Measurements from ENCODE around the gene KLRC2. TPM values are rescaled to one million over a fixed set of nuclear protein-coding genes. Genes with fewer than 3 reads are reported as not detected.

Gene KLRC2
- total RNA-seq, 1 donor from 2014 or later: 1.2 TPM

DNA sequence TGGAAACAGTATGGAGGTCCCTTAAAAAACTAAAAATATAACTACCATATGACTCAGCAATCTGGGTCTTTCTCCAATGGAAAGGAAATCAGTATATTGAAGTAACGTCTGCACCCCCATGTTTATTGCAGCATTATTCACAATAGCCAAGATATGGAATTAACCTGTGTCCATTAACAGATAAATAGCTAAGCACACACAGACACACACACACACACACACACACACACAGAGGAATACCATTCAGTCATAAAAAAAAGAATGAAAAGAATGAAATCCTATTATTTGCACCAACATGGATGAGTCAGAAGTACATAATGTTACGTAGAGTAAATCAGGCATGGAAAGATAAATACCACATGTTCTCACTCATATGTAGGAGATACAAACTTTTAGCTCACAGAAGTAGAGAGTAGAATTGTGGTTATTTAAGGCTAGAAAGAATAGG is 50.6 kb downstream of the KLRC2 start:
- H3K9me3 Mint-ChIP-seq (ENCODE audit: unreplicated experiment): no peaks in the 10 kb centered on the region
- Histone ChIP-seq H3K4me1 (ENCODE audit: insufficient read depth, low read length) (no peaks in the 10 kb centered on the region), H3K27ac (ENCODE audit: low read depth, low read length) (no peak overlapping the region), H3K4me2 (ENCODE audit: low read length) (peak overlapping the region; percentile 25), H3K4me3 (ENCODE audit: insufficient read depth, low read depth, low read length) (no peak overlapping the region), H2AFZ (ENCODE audit: low read depth, low read length) (no peak overlapping the region), H3K9me3 (ENCODE audit: insufficient read depth, low read depth, low read length) (no peaks in the 10 kb centered on the region), H4K20me1 (ENCODE audit: insufficient read depth, low read length) (no peaks in the 10 kb centered on the region), H3K9ac (ENCODE audit: low read length) (no peak overlapping the region), H3K36me3 (ENCODE audit: insufficient read depth, low read length) (no peaks in the 10 kb centered on the region), H3K27me3 (ENCODE audit: insufficient read depth, low read length) (no peaks in the 10 kb centered on the region), H3K79me2 (ENCODE audit: insufficient read depth, low read length) (no peaks in the 10 kb centered on the region)
- TF ChIP-seq, protein P1, sequence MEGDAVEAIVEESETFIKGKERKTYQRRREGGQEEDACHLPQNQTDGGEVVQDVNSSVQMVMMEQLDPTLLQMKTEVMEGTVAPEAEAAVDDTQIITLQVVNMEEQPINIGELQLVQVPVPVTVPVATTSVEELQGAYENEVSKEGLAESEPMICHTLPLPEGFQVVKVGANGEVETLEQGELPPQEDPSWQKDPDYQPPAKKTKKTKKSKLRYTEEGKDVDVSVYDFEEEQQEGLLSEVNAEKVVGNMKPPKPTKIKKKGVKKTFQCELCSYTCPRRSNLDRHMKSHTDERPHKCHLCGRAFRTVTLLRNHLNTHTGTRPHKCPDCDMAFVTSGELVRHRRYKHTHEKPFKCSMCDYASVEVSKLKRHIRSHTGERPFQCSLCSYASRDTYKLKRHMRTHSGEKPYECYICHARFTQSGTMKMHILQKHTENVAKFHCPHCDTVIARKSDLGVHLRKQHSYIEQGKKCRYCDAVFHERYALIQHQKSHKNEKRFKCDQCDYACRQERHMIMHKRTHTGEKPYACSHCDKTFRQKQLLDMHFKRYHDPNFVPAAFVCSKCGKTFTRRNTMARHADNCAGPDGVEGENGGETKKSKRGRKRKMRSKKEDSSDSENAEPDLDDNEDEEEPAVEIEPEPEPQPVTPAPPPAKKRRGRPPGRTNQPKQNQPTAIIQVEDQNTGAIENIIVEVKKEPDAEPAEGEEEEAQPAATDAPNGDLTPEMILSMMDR (IDR thresholded peaks at IDR 0.05; ENCODE audit: insufficient read depth, low read depth, low read length): no peak
- TF ChIP-seq EZH2 (IDR thresholded peaks at IDR 0.05; ENCODE audit: insufficient read depth, low read length): no peak
- FAIRE-seq (no peak), DNase-seq (ENCODE audit: low read depth) (peak; percentile 91)
- H3K27me3 Mint-ChIP-seq (ENCODE audit: low read depth, unreplicated experiment): no peaks in the 10 kb centered on the region
- H3K36me3 Mint-ChIP-seq (ENCODE audit: low read depth, unreplicated experiment): no peaks in the 10 kb centered on the region
- H3K4me3 Mint-ChIP-seq (ENCODE audit: unreplicated experiment): no peak overlapping the region
- peak overlapping the region; percentile 1 for H3K27ac Mint-ChIP-seq (ENCODE audit: unreplicated experiment)
- peaks cover 5% of the 10 kb centered on the region for H3K4me1 Mint-ChIP-seq (ENCODE audit: low read depth, unreplicated experiment)

DNA sequence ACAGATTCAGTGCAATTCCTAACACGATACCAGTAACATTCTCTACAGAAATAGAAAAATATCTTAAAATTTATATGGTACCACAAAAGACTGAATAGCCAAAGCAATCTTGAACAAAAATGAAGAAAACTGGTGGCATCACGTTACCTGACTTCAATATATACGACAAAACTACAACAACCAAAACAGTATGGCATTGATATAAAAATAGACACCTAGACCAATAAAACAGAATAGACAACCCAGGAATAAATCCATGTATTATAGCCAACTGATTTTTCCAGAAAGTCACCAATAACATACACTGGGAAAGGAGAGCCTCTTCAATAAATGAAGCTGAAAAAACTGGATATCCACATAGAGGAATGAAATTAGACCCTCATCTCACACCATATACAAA is 51.6 kb downstream of the KLRC2 start:
- Histone ChIP-seq H3K27ac (ENCODE audit: low read depth, low read length) (no peak overlapping the region), H3K79me2 (ENCODE audit: insufficient read depth, low read length) (no peaks in the 10 kb centered on the region), H2AFZ (ENCODE audit: low read depth, low read length) (no peak overlapping the region), H4K20me1 (ENCODE audit: insufficient read depth, low read length) (no peaks in the 10 kb centered on the region), H3K9ac (ENCODE audit: low read length) (no peak overlapping the region), H3K4me1 (ENCODE audit: insufficient read depth, low read length) (no peaks in the 10 kb centered on the region), H3K36me3 (ENCODE audit: insufficient read depth, low read length) (no peaks in the 10 kb centered on the region), H3K9me3 (ENCODE audit: insufficient read depth, low read depth, low read length) (no peaks in the 10 kb centered on the region), H3K4me2 (ENCODE audit: low read length) (no peak overlapping the region), H3K27me3 (ENCODE audit: insufficient read depth, low read length) (no peaks in the 10 kb centered on the region), H3K4me3 (ENCODE audit: insufficient read depth, low read depth, low read length) (no peak overlapping the region)
- H3K27me3 Mint-ChIP-seq (ENCODE audit: low read depth, unreplicated experiment): no peaks in the 10 kb centered on the region
- no peak overlapping the region for H3K4me3 Mint-ChIP-seq (ENCODE audit: unreplicated experiment)
- no peak overlapping the region for H3K27ac Mint-ChIP-seq (ENCODE audit: unreplicated experiment)
- TF ChIP-seq, protein P1 (IDR thresholded peaks at IDR 0.05; ENCODE audit: insufficient read depth, low read depth, low read length): no peak
- no peak for TF ChIP-seq EZH2 (IDR thresholded peaks at IDR 0.05; ENCODE audit: insufficient read depth, low read length)
- peaks cover 5% of the 10 kb centered on the region for H3K4me1 Mint-ChIP-seq (ENCODE audit: low read depth, unreplicated experiment)
- DNase-seq (ENCODE audit: low read depth) (no peak), FAIRE-seq (no peak)
- no peaks in the 10 kb centered on the region for H3K9me3 Mint-ChIP-seq (ENCODE audit: unreplicated experiment)
- H3K36me3 Mint-ChIP-seq (ENCODE audit: low read depth, unreplicated experiment): no peaks in the 10 kb centered on the region

DNA sequence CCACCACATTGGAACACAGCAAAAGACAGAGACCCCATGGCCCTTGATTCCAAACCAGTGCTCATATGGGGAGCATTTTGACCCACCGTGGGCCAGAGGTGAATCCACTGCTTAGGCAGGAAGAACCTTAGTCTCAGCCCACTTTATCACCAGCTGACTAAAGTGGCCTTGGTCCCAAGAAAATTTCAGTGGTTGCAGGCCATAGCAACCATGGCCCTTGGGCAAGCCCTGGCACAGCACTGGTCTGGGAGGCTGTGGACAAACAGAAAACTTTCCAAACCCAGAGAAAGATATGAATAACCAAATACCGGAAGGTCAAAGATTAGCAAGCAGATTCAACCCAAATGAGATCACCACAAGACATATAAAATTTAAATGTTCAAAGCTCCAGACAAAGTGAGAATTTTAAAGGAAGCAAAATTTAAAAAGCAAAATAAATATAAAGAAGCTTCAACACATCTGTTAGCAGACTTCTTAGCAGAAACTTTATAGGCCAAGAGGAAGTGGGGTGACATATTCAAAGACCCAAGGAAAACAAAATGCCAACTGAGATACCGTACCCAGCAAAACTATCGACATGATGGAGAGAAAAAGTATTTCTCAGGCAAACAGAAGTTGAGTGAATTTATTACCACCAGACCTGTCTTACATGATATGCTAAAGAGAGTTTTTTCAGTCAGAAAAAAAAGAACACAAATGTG is 53.7 kb downstream of the KLRC2 start:
- DNase-seq (ENCODE audit: low read depth) (no peak), FAIRE-seq (no peak)
- no peaks in the 10 kb centered on the region for H3K4me1 ChIP-seq (ENCODE audit: insufficient read depth, low read length)
- H3K27me3 Mint-ChIP-seq (ENCODE audit: low read depth, unreplicated experiment): no peaks in the 10 kb centered on the region
- no peaks in the 10 kb centered on the region for H3K9me3 ChIP-seq (ENCODE audit: insufficient read depth, low read depth, low read length)
- no peak overlapping the region for H2AFZ ChIP-seq (ENCODE audit: low read depth, low read length)
- H4K20me1 ChIP-seq (ENCODE audit: insufficient read depth, low read length): no peaks in the 10 kb centered on the region
- no peaks in the 10 kb centered on the region for H3K27me3 ChIP-seq (ENCODE audit: insufficient read depth, low read length)
- H3K4me3 ChIP-seq (ENCODE audit: insufficient read depth, low read depth, low read length): no peak overlapping the region
- no peak overlapping the region for H3K4me3 Mint-ChIP-seq (ENCODE audit: unreplicated experiment)
- no peaks in the 10 kb centered on the region for H3K36me3 Mint-ChIP-seq (ENCODE audit: low read depth, unreplicated experiment)
- TF ChIP-seq, protein P1 (IDR thresholded peaks at IDR 0.05; ENCODE audit: insufficient read depth, low read depth, low read length): no peak
- TF ChIP-seq EZH2 (IDR thresholded peaks at IDR 0.05; ENCODE audit: insufficient read depth, low read length): no peak
- H3K79me2 ChIP-seq (ENCODE audit: insufficient read depth, low read length): no peaks in the 10 kb centered on the region
- no peak overlapping the region for H3K4me2 ChIP-seq (ENCODE audit: low read length)
- no peak overlapping the region for H3K27ac ChIP-seq (ENCODE audit: low read depth, low read length)
- no peak overlapping the region for H3K9ac ChIP-seq (ENCODE audit: low read length)
- H3K27ac Mint-ChIP-seq (ENCODE audit: unreplicated experiment): no peak overlapping the region
- no peaks in the 10 kb centered on the region for H3K9me3 Mint-ChIP-seq (ENCODE audit: unreplicated experiment)
- H3K36me3 ChIP-seq (ENCODE audit: insufficient read depth, low read length): no peaks in the 10 kb centered on the region
- H3K4me1 Mint-ChIP-seq (ENCODE audit: low read depth, unreplicated experiment): peaks cover 5% of the 10 kb centered on the region

Data from astrocyte (in vitro differentiated cells and primary cell).